HG03469 (cell line): ENCODE data around the gene ATL3.
"Not testable (repeated sequence)": the region's sequence is repeated elsewhere in the genome, so short reads cannot be mapped to it uniquely, and the experiment has no call there.

ENCODE experiments used
- ATAC-seq: cut with Tn5 transposase; IDR thresholded peaks from one replicate; pipeline ENCODE4 v1.9.1; 2021; ENCODE audit warnings: mild to moderate bottlenecking, moderate library complexity, moderate number of reproducible peaks; ENCODE audit not compliant: unreplicated experiment

Gene ATL3, protein sequence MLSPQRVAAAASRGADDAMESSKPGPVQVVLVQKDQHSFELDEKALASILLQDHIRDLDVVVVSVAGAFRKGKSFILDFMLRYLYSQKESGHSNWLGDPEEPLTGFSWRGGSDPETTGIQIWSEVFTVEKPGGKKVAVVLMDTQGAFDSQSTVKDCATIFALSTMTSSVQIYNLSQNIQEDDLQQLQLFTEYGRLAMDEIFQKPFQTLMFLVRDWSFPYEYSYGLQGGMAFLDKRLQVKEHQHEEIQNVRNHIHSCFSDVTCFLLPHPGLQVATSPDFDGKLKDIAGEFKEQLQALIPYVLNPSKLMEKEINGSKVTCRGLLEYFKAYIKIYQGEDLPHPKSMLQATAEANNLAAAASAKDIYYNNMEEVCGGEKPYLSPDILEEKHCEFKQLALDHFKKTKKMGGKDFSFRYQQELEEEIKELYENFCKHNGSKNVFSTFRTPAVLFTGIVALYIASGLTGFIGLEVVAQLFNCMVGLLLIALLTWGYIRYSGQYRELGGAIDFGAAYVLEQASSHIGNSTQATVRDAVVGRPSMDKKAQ

GRCh38 chr11:63671322-63672155 lies at the start of gene ATL3:
ATL3 (minus strand) TSS chr11:63671376; CDS start chr11:63671335, 41 bp downstream.
- peak; percentile 78 for ATAC-seq

DNA sequence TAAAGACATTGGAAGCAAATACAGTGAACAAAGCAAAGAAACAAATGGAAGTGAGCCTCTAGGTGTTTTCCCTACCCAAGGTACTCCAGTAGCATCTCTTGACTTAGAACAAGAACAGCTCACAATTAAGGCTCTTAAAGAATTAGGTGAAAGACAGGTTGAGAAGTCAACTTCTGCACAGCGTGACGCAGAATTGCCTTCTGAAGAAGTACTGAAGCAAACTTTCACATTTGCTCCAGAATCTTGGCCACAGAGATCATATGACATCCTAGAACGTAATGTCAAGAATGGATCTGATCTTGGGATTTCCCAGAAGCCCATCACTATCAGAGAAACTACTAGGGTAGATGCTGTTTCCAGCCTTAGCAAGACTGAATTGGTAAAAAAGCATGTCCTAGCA lies 49.4 kb upstream of the ATL3 start:
- no peak for ATAC-seq

- no peak for ATAC-seq
Observed at GRCh38 chr11:63719987-63720386, 48.8 kb upstream of the ATL3 start.

- no peak for ATAC-seq
Observed at GRCh38 chr11:63719001-63719400, 47.8 kb upstream of the ATL3 start.

DNA sequence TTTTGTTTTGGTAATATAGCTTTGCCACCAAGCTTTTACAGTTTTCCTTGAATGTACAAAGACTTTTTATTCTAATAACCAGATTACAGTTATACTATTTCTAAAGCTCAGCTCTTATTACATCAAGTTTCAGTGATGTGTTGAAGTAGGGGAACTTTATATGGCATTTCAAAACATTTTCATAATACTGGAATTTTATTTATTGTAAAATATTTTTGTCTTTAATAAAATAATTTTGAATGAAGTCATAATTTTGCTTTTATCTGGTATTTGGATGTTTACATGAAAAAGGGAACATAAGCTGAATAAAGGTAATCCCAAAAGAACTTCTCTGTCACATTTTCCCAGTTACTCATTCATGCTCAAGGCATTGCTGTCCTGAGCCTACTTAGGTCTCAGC lies 44.9 kb upstream of the ATL3 start:
- no peak for ATAC-seq

GRCh38 chr11:63713766-63714165 lies 42.6 kb upstream of the ATL3 start:
- ATAC-seq: no peak

GRCh38 chr11:63711838-63712237 lies 40.7 kb upstream of the ATL3 start:
- ATAC-seq: no peak

GRCh38 chr11:63710476-63711217 lies 39.5 kb upstream of the ATL3 start:
- no peak for ATAC-seq

GRCh38 chr11:63709336-63709884 lies 38.2 kb upstream of the ATL3 start:
- no peak for ATAC-seq

DNA sequence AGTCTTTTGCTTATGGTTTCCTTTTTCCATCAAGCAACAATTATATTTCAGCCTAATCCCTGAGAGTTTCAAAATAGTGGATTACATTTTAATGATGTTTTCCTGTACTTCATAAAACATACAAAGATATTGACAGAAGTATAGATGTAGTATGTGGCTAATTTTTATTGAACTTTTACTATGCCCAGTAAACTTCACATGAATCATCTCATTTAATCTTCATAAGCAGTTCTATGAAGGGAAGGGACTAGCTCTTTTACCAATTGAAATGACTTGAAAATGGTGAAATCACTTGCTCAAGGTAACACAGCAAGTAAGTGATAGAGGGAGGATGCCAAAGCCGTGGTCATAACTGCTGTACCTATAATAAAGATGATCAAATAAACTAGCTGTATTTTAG lies 37.6 kb upstream of the ATL3 start:
- no peak for ATAC-seq

- ATAC-seq: no peak
Observed at GRCh38 chr11:63705526-63705925, 34.4 kb upstream of the ATL3 start.

- no peak for ATAC-seq
Observed at GRCh38 chr11:63699896-63700295, 28.7 kb upstream of the ATL3 start.

- ATAC-seq: no peak
Observed at GRCh38 chr11:63698976-63699733, 28.0 kb upstream of the ATL3 start.

DNA sequence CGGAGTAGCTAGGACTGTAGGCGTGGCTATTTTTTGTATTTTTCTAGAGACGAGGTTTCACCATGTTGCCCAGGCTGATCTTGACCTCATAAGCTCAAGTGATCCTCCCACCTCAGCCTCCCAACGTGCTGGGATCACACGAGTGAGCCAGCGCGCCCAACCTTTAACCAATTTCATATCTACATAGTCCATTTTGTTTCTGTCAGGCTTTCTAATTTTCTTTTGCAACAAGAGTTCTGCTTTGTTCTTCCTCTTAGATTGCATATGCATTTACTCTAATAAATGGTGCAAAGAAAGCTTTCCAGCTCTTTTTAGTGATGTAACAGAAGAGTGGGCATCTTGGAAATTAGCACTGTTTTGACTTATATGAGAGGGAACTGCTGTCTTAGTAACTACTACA lies 23.4 kb upstream of the ATL3 start:
- ATAC-seq: no peak

GRCh38 chr11:63687845-63688244 lies 16.7 kb upstream of the ATL3 start:
- no peak for ATAC-seq

GRCh38 chr11:63686926-63687325 lies 15.8 kb upstream of the ATL3 start:
- no peak for ATAC-seq

DNA sequence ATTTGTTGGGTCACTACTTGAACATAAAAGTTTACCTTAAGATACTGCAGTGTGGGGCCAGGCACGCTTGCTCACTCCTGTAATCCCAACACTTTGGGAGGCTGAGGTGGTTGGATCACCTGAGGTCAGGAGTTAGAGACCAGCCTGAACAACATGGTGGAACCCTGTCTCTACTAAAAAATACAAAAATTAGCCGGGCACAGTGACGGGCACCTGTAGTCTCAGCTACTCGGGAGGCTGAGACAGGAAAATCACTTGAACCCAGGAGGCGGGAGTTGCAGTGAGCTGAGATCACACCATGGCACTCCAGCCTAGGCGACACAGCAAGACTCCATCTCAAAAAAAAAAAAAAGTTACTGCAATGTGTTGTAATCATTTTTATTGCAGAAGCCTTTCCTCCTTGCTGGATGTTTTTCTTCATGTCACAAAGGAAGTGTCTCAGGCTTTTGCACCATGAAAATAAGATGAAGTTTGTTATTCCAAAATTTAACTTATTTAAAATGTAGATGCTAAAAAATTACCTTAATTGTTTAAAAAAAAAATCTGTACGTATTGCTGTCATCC lies 14.1 kb upstream of the ATL3 start:
- ATAC-seq: not testable (repeated sequence)

GRCh38 chr11:63683133-63683991 lies 12.2 kb upstream of the ATL3 start:
- no peak for ATAC-seq
